MM.1S (cell line): ENCODE results near the gene KRTAP10-3.

Experiments
- DNase-seq: peaks from one replicate; pipeline ENCODE4 v3.0.0-alpha.2; 2015
- H2AFZ ChIP-seq: fragments of 300-600 bp; sonication (generic); 2 replicates; pipeline ENCODE4 v1.6.0; 2016; ENCODE audit warnings: antibody characterized with exemption, low read length
- H3F3A ChIP-seq: fragments of 300-600 bp; sonication (generic); 2 replicates; pipeline ENCODE4 v1.6.1; 2016; ENCODE audit warnings: mild to moderate bottlenecking, antibody characterized with exemption, low read length, moderate library complexity, mixed read lengths; ENCODE audit not compliant: insufficient read depth
- H3K27ac ChIP-seq: fragments of 300-600 bp; sonication (generic); 2 replicates; pipeline ENCODE4 v1.5.1; 2016; ENCODE audit warnings: mild to moderate bottlenecking, low read length
- H3K27me3 ChIP-seq: fragments of 300-600 bp; sonication (generic); replicated peaks from 2 replicates; pipeline ENCODE4 v1.6.0; 2016; ENCODE audit warnings: low read length; ENCODE audit not compliant: insufficient read depth
- H3K36me3 ChIP-seq: fragments of 300-600 bp; sonication (generic); replicated peaks from 2 replicates; pipeline ENCODE4 v1.6.1; 2016; ENCODE audit warnings: mild to moderate bottlenecking, low read length, mixed read lengths; ENCODE audit not compliant: insufficient read depth
- H3K4me1 ChIP-seq: fragments of 300-600 bp; sonication (generic); 2 replicates; pipeline ENCODE4 v1.6.1; 2016; ENCODE audit warnings: low read length, mixed read lengths
- H3K4me2 ChIP-seq: fragments of 300-600 bp; sonication (generic); 2 replicates; pipeline ENCODE4 v1.6.0; 2016; ENCODE audit warnings: low read depth, low read length
- H3K4me3 ChIP-seq: fragments of 300-600 bp; sonication (generic); 2 replicates; pipeline ENCODE4 v1.5.1; 2016; ENCODE audit warnings: low read length, mixed read lengths
- H3K79me2 ChIP-seq: fragments of 300-600 bp; sonication (generic); 2 replicates; pipeline ENCODE4 v1.6.1; 2016; ENCODE audit warnings: mixed run types, low read length, mixed read lengths
- H3K9ac ChIP-seq: fragments of 300-600 bp; sonication (generic); 2 replicates; pipeline ENCODE4 v1.6.1; 2016; ENCODE audit warnings: low read length, mixed read lengths
- H3K9me2 ChIP-seq: fragments of 300-600 bp; sonication (generic); replicated peaks from 2 replicates; pipeline ENCODE4 v1.6.1; 2016; ENCODE audit warnings: mild to moderate bottlenecking, low read length, mixed read lengths; ENCODE audit not compliant: insufficient read depth
- H3K9me3 ChIP-seq: fragments of 300-600 bp; sonication (generic); replicated peaks from 2 replicates; pipeline ENCODE4 v1.6.1; 2016; ENCODE audit warnings: mild to moderate bottlenecking, low read length, mixed read lengths; ENCODE audit not compliant: insufficient read depth
- H4K20me1 ChIP-seq: fragments of 300-600 bp; sonication (generic); 2 replicates; pipeline ENCODE4 v1.6.1; 2016; ENCODE audit warnings: mild to moderate bottlenecking, low read length, moderate library complexity, mixed read lengths; ENCODE audit not compliant: insufficient read depth
- CTCF ChIP-seq: fragments of 300-600 bp; sonication (generic); IDR thresholded peaks from 2 replicates; pipeline ENCODE4 v1.5.1; 2016; ENCODE audit warnings: antibody characterized with exemption, low read length, mixed read lengths
- EZH2 ChIP-seq: fragments of 300-600 bp; sonication (generic); optimal IDR thresholded peaks from 2 replicates; pipeline ENCODE3; 2017; ENCODE audit warnings: low read depth, mild to moderate bottlenecking, antibody characterized with exemption, low read length, mixed read lengths
- EZH2phosphoT487 ChIP-seq: fragments of 300-600 bp; sonication (generic); IDR thresholded peaks from 2 replicates; pipeline ENCODE4 v1.6.1; 2018; ENCODE audit warnings: antibody characterized with exemption, low read length

The KRTAP10-3 gene

GRCh38 chr21:44579056-44579832 is 20.6 kb upstream of the KRTAP10-3 start:
- no peaks in the 10 kb centered on the region for H3F3A ChIP-seq
- no peaks in the 10 kb centered on the region for H4K20me1 ChIP-seq
- H2AFZ ChIP-seq: no peak overlapping the region
- H3K9me2 ChIP-seq: no peaks in the 10 kb centered on the region
- no peaks in the 10 kb centered on the region for H3K79me2 ChIP-seq
- H3K4me3 ChIP-seq: no peak overlapping the region
- no peaks in the 10 kb centered on the region for H3K36me3 ChIP-seq
- H3K27ac ChIP-seq: no peak overlapping the region
- H3K4me1 ChIP-seq: no peaks in the 10 kb centered on the region
- peaks cover 100% of the 10 kb centered on the region for H3K27me3 ChIP-seq
- TF ChIP-seq CTCF: no peak
- no peak for TF ChIP-seq EZH2
- no peak for TF ChIP-seq EZH2phosphoT487
- no peak overlapping the region for H3K9ac ChIP-seq
- no peak for DNase-seq
- H3K4me2 ChIP-seq: no peak overlapping the region
- no peaks in the 10 kb centered on the region for H3K9me3 ChIP-seq

GRCh38 chr21:44578371-44579055 is 19.9 kb upstream of the KRTAP10-3 start:
- H3K4me2 ChIP-seq: no peak overlapping the region
- no peak for TF ChIP-seq EZH2
- TF ChIP-seq CTCF: no peak
- TF ChIP-seq EZH2phosphoT487: no peak
- no peaks in the 10 kb centered on the region for H3K4me1 ChIP-seq

GRCh38 chr21:44576025-44576420 is 17.4 kb upstream of the KRTAP10-3 start:
- H3K4me3 ChIP-seq: no peak overlapping the region
- no peaks in the 10 kb centered on the region for H3K9me2 ChIP-seq
- no peaks in the 10 kb centered on the region for H3K4me1 ChIP-seq
- H2AFZ ChIP-seq: no peak overlapping the region
- no peaks in the 10 kb centered on the region for H3F3A ChIP-seq
- H3K4me2 ChIP-seq: no peak overlapping the region
- no peaks in the 10 kb centered on the region for H3K36me3 ChIP-seq
- no peak overlapping the region for H3K27ac ChIP-seq
- no peaks in the 10 kb centered on the region for H3K9me3 ChIP-seq
- no peaks in the 10 kb centered on the region for H4K20me1 ChIP-seq
- no peak overlapping the region for H3K9ac ChIP-seq
- no peak for DNase-seq
- H3K79me2 ChIP-seq: no peaks in the 10 kb centered on the region
- no peak for TF ChIP-seq EZH2phosphoT487
- H3K27me3 ChIP-seq: peaks cover 94% of the 10 kb centered on the region

More at GRCh38 chr21:44578371-44579055, 19.9 kb upstream of the KRTAP10-3 start:
- no peaks in the 10 kb centered on the region for H3K36me3 ChIP-seq
- no peaks in the 10 kb centered on the region for H3K9me2 ChIP-seq
- H3K79me2 ChIP-seq: no peaks in the 10 kb centered on the region
- no peak for DNase-seq
- no peaks in the 10 kb centered on the region for H4K20me1 ChIP-seq
- peaks cover 94% of the 10 kb centered on the region for H3K27me3 ChIP-seq
- no peak overlapping the region for H2AFZ ChIP-seq
- no peaks in the 10 kb centered on the region for H3F3A ChIP-seq
- H3K9me3 ChIP-seq: no peaks in the 10 kb centered on the region
- no peak overlapping the region for H3K27ac ChIP-seq
- no peak overlapping the region for H3K4me3 ChIP-seq
- no peak overlapping the region for H3K9ac ChIP-seq
